Measurements from ENCODE around the gene PCBP4.

The PCBP4 gene

GRCh38 chr3:51974963-51975851, 8.0 kb upstream of the PCBP4 start, which contains the start of gene ABHD14A:
ABHD14A (plus strand) TSS chr3:51975064; CDS start chr3:51975136, 72 bp downstream.
- Histone ChIP-seq H3F3A (ENCODE audit: low read depth) (peaks cover 9% of the 10 kb centered on the region; the same call in 1 of the 2 replicates), H3K9me2 (replicated peaks; ENCODE audit: low read depth, low read length) (no peaks in the 10 kb centered on the region), H3K79me2 (ENCODE audit: insufficient read depth, low read length) (peaks cover 14% of the 10 kb centered on the region), H3K4me3 (ENCODE audit: low read length, poor library complexity, severe bottlenecking) (peak within 1 kb of the TSS; percentile 97), H3K4me2 (ENCODE audit: low read depth, low read length, poor library complexity, severe bottlenecking) (peak within 1 kb of the TSS; percentile 99), H3K9ac (ENCODE audit: low read depth, low read length, poor library complexity, severe bottlenecking) (peak within 1 kb of the TSS; percentile 95), H3K27me3 (ENCODE audit: insufficient read depth, low read length, poor library complexity, severe bottlenecking) (no peaks in the 10 kb centered on the region), H3K9me3 (ENCODE audit: insufficient read depth, low read depth, low read length) (no peaks in the 10 kb centered on the region), H3K4me1 (ENCODE audit: insufficient read depth, low read length, poor library complexity, severe bottlenecking) (peaks cover 35% of the 10 kb centered on the region), H3K36me3 (ENCODE audit: insufficient read depth, low read length) (no peaks in the 10 kb centered on the region), H2AFZ (ENCODE audit: low read length) (peak within 1 kb of the TSS; percentile 95), H4K20me1 (ENCODE audit: insufficient read depth, low read length, poor library complexity, severe bottlenecking) (no peaks in the 10 kb centered on the region)
- TF ChIP-seq CTCF (conservative IDR thresholded peaks at IDR 0.05; ENCODE audit: low read length) (no peak), EZH2phosphoT487 (IDR thresholded peaks at IDR 0.05; ENCODE audit: borderline replicate concordance) (no peak)

GRCh38 chr3:51974277-51974962, 7.2 kb upstream of the PCBP4 start:
- Histone ChIP-seq H3K79me2 (ENCODE audit: insufficient read depth, low read length) (peaks cover 14% of the 10 kb centered on the region), H2AFZ (ENCODE audit: low read length) (peak overlapping the region; percentile 95)

GRCh38 chr3:51971350-51971749, 4.1 kb upstream of the PCBP4 start:
- Histone ChIP-seq H3K9me3 (ENCODE audit: insufficient read depth, low read depth, low read length) (no peaks in the 10 kb centered on the region), H3K9me2 (replicated peaks; ENCODE audit: low read depth, low read length) (no peaks in the 10 kb centered on the region), H3F3A (ENCODE audit: low read depth) (peaks cover 5% of the 10 kb centered on the region; the same call in 1 of the 2 replicates), H3K4me2 (ENCODE audit: low read depth, low read length, poor library complexity, severe bottlenecking) (no peak overlapping the region), H3K9ac (ENCODE audit: low read depth, low read length, poor library complexity, severe bottlenecking) (no peak overlapping the region), H3K4me3 (ENCODE audit: low read length, poor library complexity, severe bottlenecking) (no peak overlapping the region), H3K36me3 (ENCODE audit: insufficient read depth, low read length) (no peaks in the 10 kb centered on the region), H3K79me2 (ENCODE audit: insufficient read depth, low read length) (peaks cover 19% of the 10 kb centered on the region), H2AFZ (ENCODE audit: low read length) (no peak overlapping the region), H4K20me1 (ENCODE audit: insufficient read depth, low read length, poor library complexity, severe bottlenecking) (no peaks in the 10 kb centered on the region), H3K4me1 (ENCODE audit: insufficient read depth, low read length, poor library complexity, severe bottlenecking) (peaks cover 42% of the 10 kb centered on the region), H3K27me3 (ENCODE audit: insufficient read depth, low read length, poor library complexity, severe bottlenecking) (no peaks in the 10 kb centered on the region)
- TF ChIP-seq EZH2phosphoT487 (IDR thresholded peaks at IDR 0.05; ENCODE audit: borderline replicate concordance) = no peak
- TF ChIP-seq CTCF (conservative IDR thresholded peaks at IDR 0.05; ENCODE audit: low read length) = no peak

More at GRCh38 chr3:51974277-51974962, 7.2 kb upstream of the PCBP4 start:
- Histone ChIP-seq H3F3A (ENCODE audit: low read depth) (peaks cover 9% of the 10 kb centered on the region; the same call in 1 of the 2 replicates), H3K9me3 (ENCODE audit: insufficient read depth, low read depth, low read length) (no peaks in the 10 kb centered on the region), H3K4me1 (ENCODE audit: insufficient read depth, low read length, poor library complexity, severe bottlenecking) (peaks cover 37% of the 10 kb centered on the region), H3K4me3 (ENCODE audit: low read length, poor library complexity, severe bottlenecking) (peak overlapping the region; percentile 97), H4K20me1 (ENCODE audit: insufficient read depth, low read length, poor library complexity, severe bottlenecking) (no peaks in the 10 kb centered on the region), H3K9me2 (replicated peaks; ENCODE audit: low read depth, low read length) (no peaks in the 10 kb centered on the region), H3K9ac (ENCODE audit: low read depth, low read length, poor library complexity, severe bottlenecking) (peak overlapping the region; percentile 95), H3K27me3 (ENCODE audit: insufficient read depth, low read length, poor library complexity, severe bottlenecking) (no peaks in the 10 kb centered on the region), H3K36me3 (ENCODE audit: insufficient read depth, low read length) (no peaks in the 10 kb centered on the region), H3K4me2 (ENCODE audit: low read depth, low read length, poor library complexity, severe bottlenecking) (peak overlapping the region; percentile 99)
- TF ChIP-seq CTCF (conservative IDR thresholded peaks at IDR 0.05; ENCODE audit: low read length) (no peak), EZH2phosphoT487 (IDR thresholded peaks at IDR 0.05; ENCODE audit: borderline replicate concordance) (no peak)

All from Loucy (cell line).